GM12878 (cell line): ENCODE results near the gene TSPAN7. TPM values are rescaled to one million over a fixed set of nuclear protein-coding genes. Genes with fewer than 3 reads are reported as not detected.

ENCODE experiments used
- ATAC-seq: fragments of 200-7000 bp; cut with Tn5 transposase; 3 replicates; pipeline ENCODE4 v1.9.1; 2020; ENCODE audit warnings: mild to moderate bottlenecking, moderate library complexity
- BruUV-seq: library from RNA; stranded (reverse); fragments of 400-500 nt; replicated peaks from 2 replicates; lab custom pipeline; 2021; lab: Mats Ljungman, UMichigan
- CTCF ChIA-PET: fragments of 300-600 bp; sonication (Branson Sonifier 250); formaldehyde crosslinking; extraction: SDS; loops from one replicate; lab custom pipeline; 2021; ENCODE audit warnings: inconsistent platforms; lab: Yijun Ruan, JAX
- POLR2A ChIA-PET: fragments of 350-600 bp; formaldehyde crosslinking; extraction: SDS; loops from one replicate; lab custom pipeline; 2021; ENCODE audit warnings: inconsistent platforms; lab: Charles Lee
- RAD21 ChIA-PET: fragments of 300-600 bp; sonication (Branson Sonifier 250); formaldehyde crosslinking; loops from one replicate; lab custom pipeline; 2023; ENCODE audit warnings: antibody characterized with exemption; ENCODE audit not compliant: unreplicated experiment; lab: Charles Lee
- SMC1A ChIA-PET: fragments of 300-600 bp; sonication (Branson Sonifier 250); formaldehyde crosslinking; loops from one replicate; lab custom pipeline; 2023; ENCODE audit not compliant: unreplicated experiment, uncharacterized antibody; lab: Charles Lee
- DNase-seq: peaks from one replicate; pipeline ENCODE4 v3.0.0-alpha.2; 2011; ENCODE audit warnings: low read depth, low spot score
- FAIRE-seq: peaks from 3 replicates; lab custom pipeline; 2011; peaks lifted over from hg19 to GRCh38; lab: Jason Lieb, UNC
- H2AFZ ChIP-seq: 2 replicates; pipeline ENCODE4 v1.6.0; 2011; ENCODE audit warnings: low read depth, low read length, control low read depth; ENCODE audit not compliant: control insufficient read depth
- H3K27ac ChIP-seq: 2 replicates; pipeline ENCODE4 v1.5.1; 2011; ENCODE audit warnings: control low read depth; ENCODE audit not compliant: control insufficient read depth, insufficient read depth
- H3K27me3 ChIP-seq, 2 experiments: replicated peaks in 1 of 2; 2 replicates each; pipeline versions ENCODE4 v1.6.0 to v1.6.1; 2011; ENCODE audit warnings: low read length in 1 of 2; ENCODE audit not compliant: control insufficient read depth in 2 of 2, insufficient read depth in 2 of 2
- H3K36me3 ChIP-seq, 2 experiments: 2 replicates each; pipeline ENCODE4 v1.5.1; 2011; ENCODE audit warnings: low read length in 1 of 2; ENCODE audit not compliant: control insufficient read depth in 2 of 2, insufficient read depth in 2 of 2
- H3K4me1 ChIP-seq: 2 replicates; pipeline ENCODE4 v1.6.1; 2011; ENCODE audit warnings: mild to moderate bottlenecking, low read length, moderate library complexity, mixed read lengths; ENCODE audit not compliant: control insufficient read depth, insufficient read depth
- H3K4me2 ChIP-seq: 2 replicates; pipeline ENCODE4 v1.6.0; 2011; ENCODE audit warnings: control low read depth; ENCODE audit not compliant: control insufficient read depth, insufficient read depth
- H3K4me3 ChIP-seq: fragments of 200-600 bp; sonication (generic); 2 replicates; pipeline ENCODE4 v1.5.1; 2016
- H3K79me2 ChIP-seq: 2 replicates; pipeline ENCODE4 v1.6.0; 2011; ENCODE audit warnings: low read length; ENCODE audit not compliant: control insufficient read depth, insufficient read depth
- H3K9ac ChIP-seq: 2 replicates; pipeline ENCODE4 v1.8.0; 2011; ENCODE audit warnings: low read length, control low read depth, mixed read lengths; ENCODE audit not compliant: control insufficient read depth, insufficient read depth
- H3K9me3 ChIP-seq: replicated peaks from 3 replicates; pipeline ENCODE4 v1.5.1; 2011; ENCODE audit warnings: mild to moderate bottlenecking, low read length; ENCODE audit not compliant: control insufficient read depth, insufficient read depth
- H4K20me1 ChIP-seq: 2 replicates; pipeline ENCODE4 v1.6.0; 2011; ENCODE audit not compliant: control insufficient read depth, insufficient read depth
- FOXM1 ChIP-seq: IDR thresholded peaks from 2 replicates; pipeline ENCODE4 v1.6.1; 2012; ENCODE audit warnings: low read depth, mild to moderate bottlenecking, inconsistent platforms, low read length, moderate library complexity
- HDAC2 ChIP-seq: fragments of 200-600 bp; sonication (generic); IDR thresholded peaks from 2 replicates; pipeline ENCODE4 v1.6.1; 2017
- MTA2 ChIP-seq: fragments of 450-650 bp; IDR thresholded peaks from 2 replicates; pipeline ENCODE4 v1.6.1; 2016; ENCODE audit warnings: low read depth, mild to moderate bottlenecking, moderate library complexity
- NR2C1 ChIP-seq: fragments of 450-650 bp; IDR thresholded peaks from 2 replicates; pipeline ENCODE4 v1.6.1; 2017; ENCODE audit warnings: antibody characterized with exemption, mild to moderate bottlenecking, moderate library complexity
- NR2C2 ChIP-seq: IDR thresholded peaks from 2 replicates; pipeline ENCODE4 v1.6.1; 2011; ENCODE audit warnings: borderline replicate concordance, low read depth; ENCODE audit not compliant: control insufficient read depth, insufficient read length
- POLR2A ChIP-seq: IDR thresholded peaks from 2 replicates; pipeline ENCODE4 v1.6.1; 2011; ENCODE audit warnings: low read depth, mild to moderate bottlenecking, low read length
- ZBED1 ChIP-seq: IDR thresholded peaks from 2 replicates; pipeline ENCODE4 v1.6.1; 2016; ENCODE audit warnings: borderline replicate concordance
- WGBS: methylation state at CpG from one replicate; pipeline ENCODE4 v1.1.6; 2016; ENCODE audit warnings: low lambda C conversion rate; ENCODE audit not compliant: insufficient replicate concordance, insufficient coverage; ENCODE audit errors: missing lambda C conversion rate; 5-methylcytosine and 5-hydroxymethylcytosine counted together
- in situ Hi-C: fragments of 300-500 bp; cut with MboI; formaldehyde crosslinking; loops from 9 replicates; pipeline ENCODE4 v1.14.3; 2018; ENCODE audit warnings: mixed read lengths
- intact Hi-C: fragments of 100-400 bp; cut with micrococcal nuclease; formaldehyde crosslinking; loops from one replicate; pipeline ENCODE4 v1.14.2; 2022; ENCODE audit not compliant: unreplicated experiment
- polyA plus RNA-seq, 11 experiments: library from polyadenylated mRNA; depleted of rRNA in 4 of 11; unstranded in 6 of 11; stranded (reverse) in 5 of 11; fragments of >200 nt; fragmentation: Nextera tagmentation in 4 of 11; fragmentation: Illumina TruSeq in 1 of 11; extraction: Ambion mirVana in 4 of 11; extraction: Trizol in 1 of 11; gene quantifications; 1 replicate in 1 of 11; 2 replicates in 10 of 11; pipeline versions ENCODE4 v1.2.1 to v1.2.3, GENCODE V29; 2011 to 2016; ENCODE audit warnings: inconsistent platforms in 2 of 11, missing spikeins in 2 of 11, low read depth in 1 of 11
- total RNA-seq, 4 experiments: library from RNA; depleted of rRNA in 3 of 4; stranded (reverse); fragments of >200 nt in 3 of 4; fragmentation: Illumina TruSeq in 1 of 4; extraction: Trizol in 1 of 4; gene quantifications; 2 replicates each; pipeline versions ENCODE4 v1.2.1 to v1.2.3, GENCODE V29; 2013 to 2021
- TF ChIP-seq, protein P1 (sequence below): fragments of 450-650 bp; IDR thresholded peaks from 2 replicates; pipeline ENCODE4 v1.6.1; 2017; ENCODE audit warnings: mild to moderate bottlenecking, moderate library complexity
- TF ChIP-seq, protein P2 (sequence below): IDR thresholded peaks from 2 replicates; pipeline ENCODE4 v1.6.1; 2012; ENCODE audit warnings: low read depth, low read length, improper control_type of control experiment

TSPAN7 gene
- total and polyA plus RNA-seq, 10 of the 15 experiments (the other 5 are each of a cell fraction or from before 2014, with no cell fraction given), result 0.04 to 0.77 (median 0.14) TPM; not detected in 4

GRCh38 chrX:38513112-38513742, 48.1 kb upstream of the TSPAN7 start:
- H3K4me2 ChIP-seq, result no peak overlapping the region
- no peaks in the 10 kb centered on the region for H3K27me3 ChIP-seq
- no peak for ATAC-seq
- ChIA-PET POLR2A (no interaction called here), SMC1A (interaction anchor here (0.7 kb wide), 1 partner anchor 530 kb away, joined by 3 read pairs; no protein-coding TSS in a partner anchor), CTCF (no interaction called here), RAD21 (no interaction called here)
- H3K4me1 ChIP-seq, result no peaks in the 10 kb centered on the region
- no peak for DNase-seq
- no peak overlapping the region for H3K27ac ChIP-seq
- H3K9ac ChIP-seq, result no peak overlapping the region
- BruUV-seq, result no TSS peak
- WGBS, result 24% methylated on average over 5 of the region's 5 CpGs
- FAIRE-seq, result no peak
- no peak for TF ChIP-seq POLR2A
- TF ChIP-seq NR2C2, result no peak
- TF ChIP-seq, protein P1, sequence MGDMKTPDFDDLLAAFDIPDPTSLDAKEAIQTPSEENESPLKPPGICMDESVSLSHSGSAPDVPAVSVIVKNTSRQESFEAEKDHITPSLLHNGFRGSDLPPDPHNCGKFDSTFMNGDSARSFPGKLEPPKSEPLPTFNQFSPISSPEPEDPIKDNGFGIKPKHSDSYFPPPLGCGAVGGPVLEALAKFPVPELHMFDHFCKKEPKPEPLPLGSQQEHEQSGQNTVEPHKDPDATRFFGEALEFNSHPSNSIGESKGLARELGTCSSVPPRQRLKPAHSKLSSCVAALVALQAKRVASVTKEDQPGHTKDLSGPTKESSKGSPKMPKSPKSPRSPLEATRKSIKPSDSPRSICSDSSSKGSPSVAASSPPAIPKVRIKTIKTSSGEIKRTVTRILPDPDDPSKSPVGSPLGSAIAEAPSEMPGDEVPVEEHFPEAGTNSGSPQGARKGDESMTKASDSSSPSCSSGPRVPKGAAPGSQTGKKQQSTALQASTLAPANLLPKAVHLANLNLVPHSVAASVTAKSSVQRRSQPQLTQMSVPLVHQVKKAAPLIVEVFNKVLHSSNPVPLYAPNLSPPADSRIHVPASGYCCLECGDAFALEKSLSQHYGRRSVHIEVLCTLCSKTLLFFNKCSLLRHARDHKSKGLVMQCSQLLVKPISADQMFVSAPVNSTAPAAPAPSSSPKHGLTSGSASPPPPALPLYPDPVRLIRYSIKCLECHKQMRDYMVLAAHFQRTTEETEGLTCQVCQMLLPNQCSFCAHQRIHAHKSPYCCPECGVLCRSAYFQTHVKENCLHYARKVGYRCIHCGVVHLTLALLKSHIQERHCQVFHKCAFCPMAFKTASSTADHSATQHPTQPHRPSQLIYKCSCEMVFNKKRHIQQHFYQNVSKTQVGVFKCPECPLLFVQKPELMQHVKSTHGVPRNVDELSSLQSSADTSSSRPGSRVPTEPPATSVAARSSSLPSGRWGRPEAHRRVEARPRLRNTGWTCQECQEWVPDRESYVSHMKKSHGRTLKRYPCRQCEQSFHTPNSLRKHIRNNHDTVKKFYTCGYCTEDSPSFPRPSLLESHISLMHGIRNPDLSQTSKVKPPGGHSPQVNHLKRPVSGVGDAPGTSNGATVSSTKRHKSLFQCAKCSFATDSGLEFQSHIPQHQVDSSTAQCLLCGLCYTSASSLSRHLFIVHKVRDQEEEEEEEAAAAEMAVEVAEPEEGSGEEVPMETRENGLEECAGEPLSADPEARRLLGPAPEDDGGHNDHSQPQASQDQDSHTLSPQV, result no peak
- TF ChIP-seq NR2C1, result no peak
- no peak for TF ChIP-seq MTA2
- no peak for TF ChIP-seq ZBED1
- TF ChIP-seq, protein P2, sequence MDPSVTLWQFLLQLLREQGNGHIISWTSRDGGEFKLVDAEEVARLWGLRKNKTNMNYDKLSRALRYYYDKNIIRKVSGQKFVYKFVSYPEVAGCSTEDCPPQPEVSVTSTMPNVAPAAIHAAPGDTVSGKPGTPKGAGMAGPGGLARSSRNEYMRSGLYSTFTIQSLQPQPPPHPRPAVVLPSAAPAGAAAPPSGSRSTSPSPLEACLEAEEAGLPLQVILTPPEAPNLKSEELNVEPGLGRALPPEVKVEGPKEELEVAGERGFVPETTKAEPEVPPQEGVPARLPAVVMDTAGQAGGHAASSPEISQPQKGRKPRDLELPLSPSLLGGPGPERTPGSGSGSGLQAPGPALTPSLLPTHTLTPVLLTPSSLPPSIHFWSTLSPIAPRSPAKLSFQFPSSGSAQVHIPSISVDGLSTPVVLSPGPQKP, result no peak
- TF ChIP-seq HDAC2, result no peak
- no peak for TF ChIP-seq FOXM1
- H3K79me2 ChIP-seq, result no peaks in the 10 kb centered on the region
- in situ Hi-C loops, result no loop called here
- H4K20me1 ChIP-seq, result no peaks in the 10 kb centered on the region
- no peaks in the 10 kb centered on the region for H3K36me3 ChIP-seq
- no peak overlapping the region for H2AFZ ChIP-seq
- no peak overlapping the region for H3K4me3 ChIP-seq
- no peaks in the 10 kb centered on the region for H3K9me3 ChIP-seq
- intact Hi-C loops, result no loop called here
